ENCODE data around the gene GBP4. TPM values are rescaled to one million over a fixed set of nuclear protein-coding genes. Genes with fewer than 3 reads are reported as not detected.

The GBP4 gene
- total and polyA plus RNA-seq, 9 of the 15 experiments (the other 6 are each of a cell fraction or from before 2014, with no cell fraction given), result 0.04 to 0.40 (median 0.11) TPM

GRCh38 chr1:89206373-89206772 lies 7.6 kb upstream of the GBP4 start:
- Histone ChIP-seq H3K27ac (ENCODE audit: extremely low read depth, low read depth, low read length) (no peak overlapping the region), H3K9ac (ENCODE audit: insufficient read depth in 1 of 2, low read depth in 2 of 2, low read length in 2 of 2) (no peak overlapping the region), H3K36me3 (ENCODE audit: control insufficient read depth, insufficient read depth, low read length) (no peaks in the 10 kb centered on the region), H3K9me1 (ENCODE audit: control insufficient read depth, insufficient read depth, low read length) (no peaks in the 10 kb centered on the region), H3K27me3 (ENCODE audit: control insufficient read depth in 2 of 2, insufficient read depth in 2 of 2, low read length in 2 of 2) (no peaks in the 10 kb centered on the region), H3K79me2 (ENCODE audit: control insufficient read depth, insufficient read depth, low read length) (no peaks in the 10 kb centered on the region), H4K20me1 (replicated peaks; ENCODE audit: control insufficient read depth, insufficient read depth, low read length) (no peaks in the 10 kb centered on the region), H3K9me3 (replicated peaks; ENCODE audit: control insufficient read depth, insufficient read depth, low read depth, low read length) (no peaks in the 10 kb centered on the region), H3K4me2 (ENCODE audit: insufficient read depth, low read length) (no peak overlapping the region), H3K4me3 (no peak overlapping the region), H3K4me1 (replicated peaks in 1 of 2; ENCODE audit: control insufficient read depth in 2 of 2, insufficient read depth in 2 of 2, low read length in 2 of 2) (no peaks in the 10 kb centered on the region), H2AFZ (ENCODE audit: low read depth, low read length) (no peak overlapping the region)
- BruUV-seq (replicated peaks), result no TSS peak
- intact Hi-C loops (cut with micrococcal nuclease) (no loop called here), in situ Hi-C loops (cut with MboI) (no loop called here)
- ATAC-seq, result no peak
- DNase-seq (ENCODE audit: extremely low read depth in 1 of 4, low spot score in 3 of 4), result no peak
- ChIA-PET POLR2A (no interaction called here), CTCF (ENCODE audit: low intra/inter-chr PET ratio) (no interaction called here)
- TF ChIP-seq NCOR1 (IDR thresholded peaks at IDR 0.05) (no peak), ZFX (CRISPR knock-in tag; IDR thresholded peaks at IDR 0.05) (no peak), SREBF1 (IDR thresholded peaks at IDR 0.05; ENCODE audit: borderline replicate concordance, low read depth, low read length) (no peak), XRCC5 (IDR thresholded peaks at IDR 0.05; ENCODE audit: low read depth, low read length) (no peak), PHF21A (IDR thresholded peaks at IDR 0.05; ENCODE audit: borderline replicate concordance, low read depth) (no peak), ZNF766 (CRISPR knock-in tag; conservative IDR thresholded peaks at IDR 0.05) (0 out of 2 replicates have a peak, but pooled peaks have one; percentile 42), SPI1 (IDR thresholded peaks at IDR 0.05; ENCODE audit: borderline replicate concordance, low read depth, low read length) (peak; percentile 76)
- no peak for FAIRE-seq
- WGBS (ENCODE audit: insufficient coverage, low coverage, missing lambda C conversion rate), result 8% methylated on average over 3 of the region's 3 CpGs

- WGBS (ENCODE audit: insufficient coverage, low coverage, missing lambda C conversion rate), result 0% methylated on average over 1 of the region's 1 CpG
- TF ChIP-seq HCFC1 (IDR thresholded peaks at IDR 0.05; ENCODE audit: low read depth, low read length) (no peak), HNRNPLL (IDR thresholded peaks at IDR 0.05; ENCODE audit: low read depth, low read length, poor library complexity, severe bottlenecking) (no peak), NBN (IDR thresholded peaks at IDR 0.05; ENCODE audit: low read depth) (no peak), RFX5 (IDR thresholded peaks at IDR 0.05; ENCODE audit: low read depth, low read length) (no peak), HNRNPK (IDR thresholded peaks at IDR 0.05; ENCODE audit: low read depth, low read length, poor library complexity, severe bottlenecking) (no peak), TRIM28 (IDR thresholded peaks at IDR 0.05) (no peak), ETS2 (tag; IDR thresholded peaks at IDR 0.05; ENCODE audit: borderline replicate concordance, poor library complexity, severe bottlenecking) (no peak), LCOR (CRISPR knock-in tag; IDR thresholded peaks at IDR 0.05) (no peak), ZSCAN32 (CRISPR knock-in tag; IDR thresholded peaks at IDR 0.05) (no peak)
- Histone ChIP-seq H3K79me2 (ENCODE audit: control insufficient read depth, insufficient read depth, low read length) (no peaks in the 10 kb centered on the region), H2AFZ (ENCODE audit: low read depth, low read length) (no peak overlapping the region), H3K4me1 (replicated peaks in 1 of 2; ENCODE audit: control insufficient read depth in 2 of 2, insufficient read depth in 2 of 2, low read length in 2 of 2) (no peaks in the 10 kb centered on the region), H3K4me3 (no peak overlapping the region), H3K9me3 (replicated peaks; ENCODE audit: control insufficient read depth, insufficient read depth, low read depth, low read length) (no peaks in the 10 kb centered on the region), H3K9me1 (ENCODE audit: control insufficient read depth, insufficient read depth, low read length) (no peaks in the 10 kb centered on the region), H4K20me1 (replicated peaks; ENCODE audit: control insufficient read depth, insufficient read depth, low read length) (no peaks in the 10 kb centered on the region), H3K36me3 (ENCODE audit: control insufficient read depth, insufficient read depth, low read length) (no peaks in the 10 kb centered on the region), H3K27me3 (ENCODE audit: control insufficient read depth in 2 of 2, insufficient read depth in 2 of 2, low read length in 2 of 2) (peaks cover 3 to 6% of the 10 kb centered on the region in 2 experiments; a peak in 2 of 5 replicates), H3K4me2 (ENCODE audit: insufficient read depth, low read length) (no peak overlapping the region), H3K27ac (ENCODE audit: extremely low read depth, low read depth, low read length) (no peak overlapping the region), H3K9ac (ENCODE audit: insufficient read depth in 1 of 2, low read depth in 2 of 2, low read length in 2 of 2) (no peak overlapping the region)
- DNase-seq (ENCODE audit: extremely low read depth in 1 of 4, low spot score in 3 of 4) (no peak), FAIRE-seq (no peak), ATAC-seq (no peak)
- in situ Hi-C loops (cut with MboI) (no loop called here), intact Hi-C loops (cut with micrococcal nuclease) (no loop called here)
- ChIA-PET CTCF (ENCODE audit: low intra/inter-chr PET ratio) (no interaction called here), POLR2A (interaction anchor here (0.7 kb wide), 1 partner anchor 21 kb away, joined by 3 read pairs; no protein-coding TSS in a partner anchor)
- BruUV-seq (replicated peaks), result no TSS peak
Observed at GRCh38 chr1:89203166-89203565, 4.4 kb upstream of the GBP4 start.

All from K562 (cell line).